ENCODE data around the gene FAM240B.

DNA sequence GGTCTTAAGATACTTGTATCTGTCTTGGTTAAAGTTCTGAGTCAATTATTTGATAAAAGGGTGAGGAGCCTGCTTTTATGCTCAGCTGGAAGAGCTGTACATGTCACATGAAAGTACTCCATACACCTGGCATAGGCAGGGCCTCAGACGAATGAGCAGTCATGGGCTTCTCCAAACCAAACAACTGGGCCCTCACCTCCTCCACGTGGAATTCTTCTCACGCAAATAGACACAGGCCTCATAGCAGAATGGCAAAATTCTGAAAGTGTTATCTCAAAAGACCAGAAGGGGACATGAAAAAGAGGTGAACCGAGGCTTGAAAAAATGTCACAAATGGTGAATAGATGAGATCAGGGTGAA is 48.6 kb downstream of the FAM240B start:
- TF ChIP-seq, protein P1, sequence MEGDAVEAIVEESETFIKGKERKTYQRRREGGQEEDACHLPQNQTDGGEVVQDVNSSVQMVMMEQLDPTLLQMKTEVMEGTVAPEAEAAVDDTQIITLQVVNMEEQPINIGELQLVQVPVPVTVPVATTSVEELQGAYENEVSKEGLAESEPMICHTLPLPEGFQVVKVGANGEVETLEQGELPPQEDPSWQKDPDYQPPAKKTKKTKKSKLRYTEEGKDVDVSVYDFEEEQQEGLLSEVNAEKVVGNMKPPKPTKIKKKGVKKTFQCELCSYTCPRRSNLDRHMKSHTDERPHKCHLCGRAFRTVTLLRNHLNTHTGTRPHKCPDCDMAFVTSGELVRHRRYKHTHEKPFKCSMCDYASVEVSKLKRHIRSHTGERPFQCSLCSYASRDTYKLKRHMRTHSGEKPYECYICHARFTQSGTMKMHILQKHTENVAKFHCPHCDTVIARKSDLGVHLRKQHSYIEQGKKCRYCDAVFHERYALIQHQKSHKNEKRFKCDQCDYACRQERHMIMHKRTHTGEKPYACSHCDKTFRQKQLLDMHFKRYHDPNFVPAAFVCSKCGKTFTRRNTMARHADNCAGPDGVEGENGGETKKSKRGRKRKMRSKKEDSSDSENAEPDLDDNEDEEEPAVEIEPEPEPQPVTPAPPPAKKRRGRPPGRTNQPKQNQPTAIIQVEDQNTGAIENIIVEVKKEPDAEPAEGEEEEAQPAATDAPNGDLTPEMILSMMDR (IDR thresholded peaks at IDR 0.05; ENCODE audit: low read depth, low read length) = no peak
- TF ChIP-seq EZH2phosphoT487 (IDR thresholded peaks at IDR 0.05; ENCODE audit: low read depth) = no peak

All from OCI-LY3 (cell line).